HCEC 1CT (cell line): ENCODE measurements around the gene MEPCE.
A peak's percentile ranks its signal among the peaks of the same experiment; 100 is the strongest.
"Not testable (repeated sequence)": the region's sequence is repeated elsewhere in the genome, so short reads cannot be mapped to it uniquely, and the experiment has no call there.

Experiments
- DNase-seq: peaks from one replicate; pipeline ENCODE4 v3.0.0-alpha.2; 2017

The MEPCE gene, protein sequence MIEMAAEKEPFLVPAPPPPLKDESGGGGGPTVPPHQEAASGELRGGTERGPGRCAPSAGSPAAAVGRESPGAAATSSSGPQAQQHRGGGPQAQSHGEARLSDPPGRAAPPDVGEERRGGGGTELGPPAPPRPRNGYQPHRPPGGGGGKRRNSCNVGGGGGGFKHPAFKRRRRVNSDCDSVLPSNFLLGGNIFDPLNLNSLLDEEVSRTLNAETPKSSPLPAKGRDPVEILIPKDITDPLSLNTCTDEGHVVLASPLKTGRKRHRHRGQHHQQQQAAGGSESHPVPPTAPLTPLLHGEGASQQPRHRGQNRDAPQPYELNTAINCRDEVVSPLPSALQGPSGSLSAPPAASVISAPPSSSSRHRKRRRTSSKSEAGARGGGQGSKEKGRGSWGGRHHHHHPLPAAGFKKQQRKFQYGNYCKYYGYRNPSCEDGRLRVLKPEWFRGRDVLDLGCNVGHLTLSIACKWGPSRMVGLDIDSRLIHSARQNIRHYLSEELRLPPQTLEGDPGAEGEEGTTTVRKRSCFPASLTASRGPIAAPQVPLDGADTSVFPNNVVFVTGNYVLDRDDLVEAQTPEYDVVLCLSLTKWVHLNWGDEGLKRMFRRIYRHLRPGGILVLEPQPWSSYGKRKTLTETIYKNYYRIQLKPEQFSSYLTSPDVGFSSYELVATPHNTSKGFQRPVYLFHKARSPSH

DNA sequence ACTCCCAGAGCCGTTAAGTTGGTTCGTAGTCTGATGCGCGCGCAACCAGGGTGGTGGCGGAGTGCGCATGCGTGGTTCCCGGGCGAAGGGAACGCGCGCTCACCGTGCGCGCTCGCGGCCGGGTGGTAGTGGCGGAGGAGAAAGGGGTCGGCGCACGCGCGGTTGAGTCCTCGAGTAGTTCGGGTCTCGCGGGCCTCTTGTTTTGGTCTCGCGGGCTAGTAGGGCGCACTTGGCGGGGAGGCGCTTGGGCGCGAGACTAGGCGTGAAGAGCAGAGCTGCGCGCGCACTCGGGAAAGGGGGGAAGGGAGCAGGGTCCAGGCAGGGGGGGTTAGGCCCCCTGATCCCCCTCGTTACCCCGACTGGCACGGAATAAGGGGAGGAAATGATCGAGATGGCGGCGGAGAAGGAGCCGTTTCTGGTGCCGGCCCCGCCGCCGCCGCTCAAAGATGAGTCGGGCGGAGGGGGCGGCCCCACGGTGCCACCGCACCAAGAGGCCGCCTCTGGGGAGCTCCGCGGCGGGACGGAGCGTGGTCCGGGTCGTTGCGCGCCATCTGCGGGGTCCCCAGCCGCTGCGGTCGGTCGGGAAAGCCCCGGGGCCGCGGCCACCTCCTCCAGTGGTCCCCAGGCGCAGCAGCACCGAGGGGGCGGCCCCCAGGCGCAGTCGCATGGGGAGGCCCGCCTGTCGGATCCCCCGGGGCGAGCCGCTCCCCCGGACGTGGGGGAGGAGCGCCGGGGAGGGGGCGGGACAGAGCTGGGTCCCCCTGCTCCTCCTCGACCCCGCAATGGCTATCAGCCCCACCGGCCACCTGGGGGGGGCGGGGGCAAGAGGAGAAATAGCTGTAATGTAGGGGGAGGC, at the start of gene MEPCE:
MEPCE (plus strand) TSS at position 195 of the 856 bp plus-strand sequence; CDS start at position 383, 188 bp downstream.
- DNase-seq = peak; percentile 95

DNA sequence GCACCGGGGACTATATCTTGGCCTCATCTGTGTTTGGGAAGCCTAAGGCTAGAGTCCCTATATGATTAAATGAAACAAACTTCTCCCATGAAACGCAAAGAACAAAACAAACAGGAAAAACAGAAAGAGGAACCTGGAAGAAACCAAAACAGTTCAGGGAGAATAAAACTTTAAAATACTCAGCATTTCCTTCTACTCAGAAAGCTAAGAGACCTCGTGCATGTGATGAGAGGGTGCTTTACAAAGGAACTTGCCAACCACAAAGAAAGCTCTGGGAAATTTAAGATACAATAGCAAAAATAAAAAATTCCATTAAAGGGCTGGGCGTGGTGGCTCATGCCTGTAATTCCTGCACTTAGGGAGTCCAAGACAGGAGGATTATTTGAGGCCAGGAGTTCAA, 49.4 kb upstream of the MEPCE start:
- no peak for DNase-seq

DNA sequence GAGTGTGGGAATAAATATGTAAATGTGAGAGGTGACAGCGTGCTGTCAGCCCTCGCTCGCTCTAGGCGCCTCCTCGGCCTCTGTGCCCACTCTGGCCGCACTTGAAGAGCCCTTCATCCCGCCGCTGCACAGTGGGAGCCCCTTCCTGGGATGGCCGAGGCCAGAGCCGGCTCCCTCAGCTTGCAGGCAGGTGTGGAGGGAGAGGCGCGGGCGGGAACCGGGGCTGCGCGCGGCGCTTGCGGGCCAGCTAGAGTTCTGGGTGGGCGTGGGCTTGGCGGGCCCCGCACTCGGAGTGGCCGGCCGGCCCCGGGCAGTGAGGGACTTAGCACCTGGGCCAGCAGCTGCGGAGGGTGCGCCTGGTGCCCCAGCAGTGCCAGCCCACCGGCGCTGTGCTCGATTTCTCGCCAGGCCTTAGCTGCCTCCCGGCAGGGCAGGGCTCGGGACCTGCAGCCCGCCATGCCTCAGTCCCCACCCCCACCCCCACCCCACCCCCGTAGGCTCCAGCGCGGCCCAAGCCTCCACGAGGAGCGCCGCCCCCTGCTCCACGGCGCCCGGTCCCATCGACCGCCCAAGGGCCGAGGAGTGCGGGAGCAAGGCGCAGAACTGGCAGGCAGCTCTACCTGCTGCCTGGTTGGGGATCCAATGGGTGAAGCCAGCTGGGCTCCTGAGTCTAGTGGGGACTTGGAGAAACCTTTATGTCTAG, 47.9 kb upstream of the MEPCE start:
- not testable (repeated sequence) for DNase-seq

DNA sequence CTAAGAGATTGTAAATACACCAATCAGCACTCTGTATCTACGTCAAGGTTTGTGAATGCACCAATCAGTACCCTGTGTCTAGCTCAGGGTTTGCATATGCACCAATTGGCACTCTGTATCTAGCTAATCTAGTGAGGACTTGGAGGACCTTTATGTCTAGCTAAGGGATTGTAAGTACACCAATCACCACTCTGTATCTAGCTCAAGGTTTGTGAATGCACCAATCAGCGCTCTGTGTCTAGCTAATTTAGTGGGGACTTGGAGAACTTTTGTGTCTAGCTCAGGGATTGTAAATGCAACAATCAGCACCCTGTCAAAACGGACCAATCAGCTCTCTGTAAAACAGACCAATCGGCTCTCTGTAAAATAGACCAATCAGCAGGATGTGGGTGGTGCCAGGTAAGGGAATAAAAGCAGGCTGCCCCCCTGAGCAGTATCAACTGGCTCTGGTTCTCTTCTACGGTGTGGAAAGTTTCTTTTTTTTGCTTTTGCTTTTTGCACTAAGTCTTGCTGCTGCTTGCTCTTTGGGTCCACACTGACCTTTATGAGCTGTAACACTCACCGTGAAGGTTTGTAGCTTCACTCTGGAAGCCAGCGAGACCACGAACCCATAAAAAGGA, 47.3 kb upstream of the MEPCE start:
- DNase-seq = not testable (repeated sequence)

DNA sequence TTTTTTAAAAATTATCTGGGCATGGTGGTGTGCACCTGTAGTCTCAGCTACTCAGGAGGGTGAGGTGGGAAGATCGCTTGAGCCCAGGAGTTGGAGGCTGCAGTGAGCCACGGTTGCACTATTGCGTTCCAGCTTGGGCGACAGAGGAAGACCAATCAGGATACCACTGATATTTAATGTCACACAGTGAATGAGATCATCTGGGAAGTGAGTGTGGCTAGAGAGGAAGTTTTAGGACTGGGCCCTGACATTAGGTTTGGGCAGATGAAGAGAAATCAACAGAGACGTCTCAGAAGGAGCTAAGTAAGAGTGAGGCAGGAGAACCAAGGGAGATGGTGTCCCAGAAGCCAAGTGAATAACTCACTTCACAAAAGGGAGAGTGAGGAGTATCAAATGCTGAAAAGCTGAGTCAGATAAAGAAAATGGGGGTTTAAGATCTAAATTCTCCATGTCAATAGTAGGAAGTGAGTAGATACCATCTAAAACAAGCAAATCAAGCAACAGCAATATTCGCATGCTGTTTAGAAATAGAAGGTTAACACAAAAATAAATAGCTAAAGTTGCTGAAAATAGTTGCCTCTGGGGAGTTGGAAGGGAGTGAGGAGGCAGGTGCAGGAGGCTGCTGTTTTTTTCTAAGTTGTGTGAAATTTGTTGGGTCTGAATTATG, 44.9 kb upstream of the MEPCE start:
- DNase-seq = no peak

DNA sequence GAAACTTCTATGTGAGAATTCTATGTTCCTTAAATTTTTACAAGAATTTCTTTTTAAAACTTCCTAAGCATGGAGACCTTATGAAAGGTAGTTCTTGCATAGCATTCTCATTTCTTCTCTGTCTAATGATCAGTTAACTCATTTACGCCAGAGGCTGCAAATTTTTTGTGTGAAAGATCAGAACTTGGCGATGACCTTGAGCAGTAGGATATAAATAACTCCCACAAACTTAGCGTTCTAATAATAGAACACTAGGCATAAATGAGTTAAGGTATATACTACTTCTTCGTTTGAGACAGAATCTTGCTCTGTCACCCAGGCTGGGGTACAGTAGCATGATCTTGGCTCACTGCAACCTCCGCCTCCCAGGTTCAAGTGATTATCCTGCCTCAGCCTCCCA, 42.7 kb upstream of the MEPCE start:
- DNase-seq = no peak

DNA sequence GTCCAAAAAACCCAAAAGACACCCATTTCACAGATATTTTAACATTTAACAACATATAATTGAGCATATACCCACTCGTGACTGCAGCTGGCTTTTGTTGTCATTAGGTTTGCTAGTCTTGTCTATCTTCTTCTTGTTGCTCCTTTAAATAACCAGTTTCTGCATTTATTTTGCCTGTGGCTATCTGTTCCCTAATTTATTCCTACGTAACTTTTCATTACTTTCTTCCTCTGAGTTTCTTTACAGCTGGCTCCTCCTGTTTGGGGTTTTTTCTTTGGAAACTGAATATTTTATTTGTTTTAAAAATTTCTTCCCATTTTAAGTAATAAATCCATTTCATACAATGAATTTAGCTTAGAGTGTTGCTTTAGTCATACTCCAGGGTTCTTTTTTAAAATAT, 41.9 kb upstream of the MEPCE start:
- DNase-seq = no peak

DNA sequence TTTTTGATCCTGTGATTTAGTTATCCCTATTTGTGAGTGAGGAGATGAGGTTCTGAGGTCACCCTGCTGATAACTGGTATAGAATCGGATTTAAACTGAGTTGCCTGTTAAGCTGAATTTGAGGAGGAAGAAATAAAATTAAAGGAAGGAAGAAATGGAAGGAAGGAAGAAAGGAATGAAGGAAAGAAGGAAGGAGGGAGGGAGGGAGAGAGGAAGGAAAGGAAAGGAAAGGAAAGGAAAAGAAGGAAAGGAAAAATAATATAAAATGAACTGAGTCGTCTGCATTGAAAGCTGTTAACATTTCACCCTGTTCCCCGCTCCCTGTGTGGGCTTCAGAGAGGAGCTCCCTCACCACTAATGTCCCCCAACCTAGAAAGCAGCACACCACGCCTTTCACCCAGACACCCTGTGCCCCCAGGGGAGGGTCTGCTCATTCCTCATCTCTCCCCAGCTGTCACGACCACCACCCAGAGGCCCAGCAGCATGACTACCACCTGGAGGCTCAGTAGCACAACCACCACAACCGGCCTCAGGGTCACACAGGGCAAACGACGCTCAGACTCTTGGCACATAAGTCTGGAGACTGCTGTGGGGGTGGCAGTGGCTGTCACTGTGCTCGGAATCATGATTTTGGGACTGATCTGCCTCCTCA, 40.1 kb upstream of the MEPCE start:
- no peak for DNase-seq

DNA sequence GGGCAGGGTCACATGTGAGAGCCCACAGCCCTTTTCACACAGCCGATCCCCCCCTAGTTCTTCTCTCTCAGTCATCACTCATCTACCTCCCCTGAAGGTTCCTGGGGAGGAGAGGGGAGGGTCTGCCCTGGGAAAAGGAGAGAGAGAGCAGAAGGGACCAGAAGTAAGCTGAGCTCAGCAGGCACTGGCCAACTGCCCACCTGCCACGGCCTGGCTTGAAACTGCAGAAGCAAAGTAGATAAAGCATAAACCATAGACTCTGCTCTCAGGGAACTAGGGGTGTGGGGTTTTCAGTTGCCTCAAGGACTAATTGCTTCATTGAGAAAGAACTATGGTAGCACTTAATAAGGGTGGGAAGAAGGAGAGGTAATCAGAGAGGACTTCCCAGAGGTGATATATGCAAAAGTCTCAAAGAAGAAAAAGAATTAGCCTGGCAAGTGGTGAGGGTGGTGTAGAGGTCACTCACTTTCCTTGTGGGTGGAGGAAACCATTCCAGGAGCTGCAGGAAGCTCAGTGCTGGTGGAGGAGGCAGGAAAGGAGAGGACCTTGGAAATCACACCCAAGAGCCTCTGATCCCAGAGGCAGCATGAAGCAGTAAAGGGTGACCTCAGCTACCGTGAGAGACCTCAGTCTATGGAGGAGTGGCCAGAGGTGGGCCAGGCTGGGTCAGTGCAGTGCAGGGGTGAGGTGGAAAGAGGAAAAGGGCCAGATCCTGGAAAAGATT, 39.2 kb upstream of the MEPCE start:
- DNase-seq = no peak

DNA sequence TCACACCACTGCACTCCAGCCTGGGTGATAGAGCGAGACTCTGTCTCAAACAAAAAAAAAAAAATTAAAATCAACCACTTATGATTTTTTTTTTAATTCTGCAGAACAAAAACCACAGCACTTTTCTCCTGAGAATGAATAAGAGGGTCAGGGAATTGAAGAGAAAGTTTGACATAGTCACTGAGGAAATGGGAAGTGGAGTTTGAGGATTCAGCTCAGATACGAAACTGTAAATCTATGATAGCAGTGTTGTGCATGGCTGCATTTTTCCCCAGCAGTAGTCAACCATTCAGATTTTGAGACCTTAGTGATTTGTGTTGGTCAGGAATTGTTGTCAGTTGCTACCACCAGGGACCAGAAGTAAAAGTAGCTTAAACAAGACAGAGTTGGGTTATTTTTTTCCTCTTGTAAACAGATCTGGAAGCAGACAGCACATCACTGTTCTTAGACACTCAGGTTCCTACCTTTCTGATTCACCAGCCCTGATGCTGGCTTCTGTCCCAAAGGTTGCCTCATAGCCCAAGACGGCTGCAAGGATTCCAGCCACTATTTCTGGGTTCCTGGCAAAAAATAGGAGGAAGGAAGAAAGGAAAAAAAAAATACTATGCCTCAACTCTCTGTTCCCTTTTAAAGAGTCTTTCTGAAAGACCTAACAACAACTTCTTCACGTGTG, 36.3 kb upstream of the MEPCE start:
- DNase-seq = no peak

DNA sequence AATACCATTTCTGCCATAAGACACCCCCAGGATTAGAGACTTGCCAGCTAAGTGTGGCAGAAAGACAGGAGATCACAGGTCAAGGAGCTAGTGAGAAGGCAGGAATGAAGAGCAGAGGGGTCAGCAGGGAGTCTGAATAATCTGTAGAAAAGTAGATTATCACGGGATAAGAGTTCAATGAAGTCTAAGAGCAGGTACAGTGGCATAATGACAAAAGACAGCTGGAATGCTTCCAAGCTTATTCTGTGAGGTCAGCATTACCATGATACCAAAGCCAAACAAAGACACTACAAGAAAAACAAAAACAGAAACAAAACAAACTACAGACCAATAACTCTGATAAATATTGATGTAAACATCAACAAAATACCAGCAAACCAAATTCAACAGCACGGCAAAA, 35.6 kb upstream of the MEPCE start:
- DNase-seq = no peak

DNA sequence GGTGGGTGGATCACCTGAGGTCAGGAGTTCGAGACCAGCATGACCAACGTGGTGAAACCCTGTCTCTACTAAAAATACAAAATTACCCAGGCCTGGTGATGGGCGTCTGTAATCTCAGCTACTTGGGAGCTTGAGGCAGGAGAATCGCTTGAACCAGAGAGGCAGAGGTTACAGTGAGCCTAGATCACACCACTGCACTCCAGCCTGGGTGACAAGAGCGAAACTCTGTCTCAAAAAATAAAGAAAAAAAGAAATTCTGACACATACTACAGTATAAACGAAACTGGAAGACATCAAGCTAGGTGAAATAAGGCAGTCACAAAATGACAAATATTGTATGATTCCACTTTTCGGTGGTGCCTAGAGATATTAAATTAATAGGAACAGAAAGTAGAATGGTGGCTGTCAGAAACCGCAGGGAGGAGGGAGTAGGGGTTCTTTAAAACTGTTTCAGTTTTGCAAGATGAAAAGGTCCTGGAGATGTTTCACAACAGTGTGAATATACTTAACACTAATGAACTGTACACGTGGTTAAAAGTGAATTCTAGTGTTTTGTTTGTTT, 33.1 kb upstream of the MEPCE start:
- DNase-seq = no peak

DNA sequence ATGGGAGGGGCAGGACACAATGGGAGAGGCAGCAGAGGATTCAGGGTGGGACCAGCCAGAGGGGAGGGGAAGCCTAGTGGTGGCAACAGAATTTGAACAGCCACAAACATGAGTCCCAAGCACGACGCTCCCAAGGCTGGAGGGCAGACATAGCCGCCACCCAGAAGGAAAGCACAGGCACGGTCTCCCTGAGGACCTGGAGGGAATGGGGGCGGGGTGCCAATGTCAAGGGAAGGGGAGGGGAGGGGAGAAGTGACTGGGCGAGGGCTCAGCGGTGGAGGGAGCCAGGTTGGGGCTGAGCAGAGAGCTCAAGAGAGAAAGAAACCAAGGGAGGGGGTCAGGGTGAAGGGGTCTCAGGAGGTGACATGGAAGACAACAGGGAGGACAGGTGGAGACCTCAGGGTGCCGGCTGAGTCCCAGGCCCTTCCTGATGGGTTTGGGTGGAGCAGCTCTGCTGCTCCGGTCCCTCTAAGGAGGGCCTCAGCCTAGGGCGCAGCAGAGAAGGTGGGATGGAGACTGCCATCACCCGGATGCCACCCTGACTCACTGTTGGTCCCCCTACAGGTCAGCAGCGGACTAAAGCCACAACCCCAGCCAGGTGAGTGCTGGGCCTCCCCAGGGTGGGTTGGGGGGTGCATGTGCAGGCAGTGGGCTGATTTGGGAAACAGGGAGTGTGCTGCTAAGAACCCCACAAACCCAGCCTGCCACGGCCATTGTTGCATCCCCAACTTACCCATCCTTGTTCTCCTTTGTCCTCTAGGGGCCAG, 32.1 kb upstream of the MEPCE start:
- no peak for DNase-seq

DNA sequence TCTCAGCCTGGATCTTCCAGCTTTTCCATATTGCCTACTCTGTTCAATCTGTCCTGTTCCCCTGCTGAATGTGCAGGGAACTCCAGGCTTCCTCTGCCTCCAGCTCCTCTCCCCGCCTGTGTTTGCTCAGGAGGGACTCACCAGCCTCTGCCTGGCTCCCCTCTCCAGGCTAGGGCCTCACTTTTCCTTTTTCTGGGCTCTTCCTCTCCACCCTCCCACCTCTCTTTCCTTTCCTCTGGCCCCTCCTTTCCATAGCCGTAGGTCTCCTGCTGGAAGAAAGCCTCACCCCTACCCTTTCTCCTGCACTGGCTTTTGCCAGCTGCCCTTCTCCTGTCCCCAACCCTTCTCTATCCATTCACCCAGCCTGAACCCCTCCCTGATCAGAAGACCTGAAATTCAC, 31.4 kb upstream of the MEPCE start:
- DNase-seq = no peak

DNA sequence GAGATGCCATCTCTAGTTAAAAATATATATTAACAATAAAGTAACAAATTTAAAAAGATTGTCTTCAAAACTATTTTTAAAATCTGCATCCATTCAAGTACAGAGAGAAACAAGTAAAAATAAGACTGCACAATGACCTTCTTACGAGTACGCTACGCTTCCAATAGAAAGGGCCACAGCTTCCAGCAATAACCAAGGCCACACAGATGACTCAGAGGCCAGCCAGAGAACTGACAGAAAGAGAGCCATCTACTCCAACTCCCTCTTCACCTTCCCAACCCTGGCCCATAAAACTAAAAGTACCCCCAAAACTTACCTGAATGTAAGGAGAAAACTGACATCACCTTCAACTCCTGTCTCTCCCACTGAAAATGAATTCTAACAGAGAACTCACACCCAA, 29.6 kb upstream of the MEPCE start:
- no peak for DNase-seq

DNA sequence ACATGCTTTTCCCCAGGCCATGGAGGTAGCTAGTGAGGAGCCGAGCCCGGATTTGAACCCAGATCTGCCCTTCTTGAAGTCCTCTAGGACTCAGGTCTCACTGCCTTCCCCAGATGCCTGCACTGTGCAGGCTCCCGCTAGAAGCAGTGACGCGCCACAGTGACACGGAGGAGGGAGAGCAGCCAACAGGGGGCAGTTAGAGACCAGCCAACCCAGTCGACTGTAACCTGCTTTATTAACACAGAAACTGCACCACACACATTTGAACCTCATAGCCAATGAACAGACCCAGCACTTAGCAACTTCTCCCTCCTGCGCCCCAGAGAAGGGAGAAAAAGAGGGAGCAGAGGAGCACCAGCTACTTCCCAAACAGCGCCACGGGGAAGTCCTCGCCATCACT, 29.0 kb upstream of the MEPCE start:
- DNase-seq = no peak

DNA sequence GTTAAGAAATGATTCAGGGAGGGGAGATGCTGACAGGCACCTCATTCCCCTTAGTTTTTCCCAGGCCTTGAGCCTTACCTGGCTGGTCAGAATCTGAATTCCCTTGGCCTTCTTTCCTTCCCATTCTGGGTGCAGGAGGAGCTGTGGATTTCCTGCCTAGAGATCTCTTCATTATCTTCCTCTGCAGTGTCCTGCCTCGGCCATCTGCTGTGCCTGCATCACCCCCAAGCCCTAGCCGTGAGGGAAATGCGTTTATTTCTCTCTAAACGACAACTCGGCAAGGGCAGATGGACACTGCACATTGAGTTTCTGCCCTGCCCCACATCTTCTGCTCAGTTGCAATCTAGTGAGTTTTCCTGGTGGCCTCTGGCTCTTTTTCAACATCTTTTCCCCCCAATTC, 27.8 kb upstream of the MEPCE start:
- DNase-seq = no peak

DNA sequence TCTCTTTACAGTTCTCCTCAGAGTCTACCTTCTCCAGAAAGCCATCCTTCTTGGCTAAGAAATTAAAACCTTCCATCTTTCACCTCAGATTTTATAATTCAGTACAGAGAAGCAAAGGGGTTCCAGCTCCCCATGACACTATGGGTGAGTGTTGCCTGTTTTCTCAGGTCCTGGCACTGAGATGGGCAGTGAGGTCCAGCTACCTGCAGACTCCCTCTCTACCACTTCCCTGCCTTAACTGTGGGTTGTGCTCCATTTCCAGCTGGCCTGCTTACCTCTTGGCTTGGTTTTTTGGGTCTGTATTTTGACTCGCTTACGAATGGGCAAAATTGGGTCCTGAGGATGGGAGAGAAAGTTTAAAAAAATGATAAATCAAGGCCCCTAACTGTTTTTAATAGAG, 27.4 kb upstream of the MEPCE start:
- DNase-seq = no peak

DNA sequence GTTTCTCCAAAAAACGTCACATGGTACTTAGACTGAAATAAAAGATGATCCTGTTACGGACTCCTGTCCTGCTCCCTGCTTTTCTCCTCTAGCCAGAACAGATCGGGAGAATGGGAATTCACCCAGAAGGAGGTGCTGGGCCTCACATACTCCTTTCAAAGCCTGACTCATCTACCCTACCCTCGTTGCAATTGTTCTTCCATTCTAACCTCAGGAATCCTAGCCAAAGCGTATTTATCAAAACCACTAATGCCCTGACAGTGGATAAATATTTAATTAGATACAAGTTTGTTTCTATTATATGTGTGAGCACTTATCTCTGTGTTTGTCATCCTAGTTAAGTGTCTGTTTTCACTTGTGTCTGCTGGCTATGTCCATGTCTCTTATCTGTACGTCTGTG, 22.9 kb upstream of the MEPCE start:
- DNase-seq = peak; percentile 44
